ENCODE results near the gene LAMA2. TPM values are rescaled to one million over a fixed set of nuclear protein-coding genes. Genes with fewer than 3 reads are reported as not detected.

LAMA2 gene
- total RNA-seq, 4 donors from 2014 or later = 23.4 to 80.8 (median 28.2) TPM

DNA sequence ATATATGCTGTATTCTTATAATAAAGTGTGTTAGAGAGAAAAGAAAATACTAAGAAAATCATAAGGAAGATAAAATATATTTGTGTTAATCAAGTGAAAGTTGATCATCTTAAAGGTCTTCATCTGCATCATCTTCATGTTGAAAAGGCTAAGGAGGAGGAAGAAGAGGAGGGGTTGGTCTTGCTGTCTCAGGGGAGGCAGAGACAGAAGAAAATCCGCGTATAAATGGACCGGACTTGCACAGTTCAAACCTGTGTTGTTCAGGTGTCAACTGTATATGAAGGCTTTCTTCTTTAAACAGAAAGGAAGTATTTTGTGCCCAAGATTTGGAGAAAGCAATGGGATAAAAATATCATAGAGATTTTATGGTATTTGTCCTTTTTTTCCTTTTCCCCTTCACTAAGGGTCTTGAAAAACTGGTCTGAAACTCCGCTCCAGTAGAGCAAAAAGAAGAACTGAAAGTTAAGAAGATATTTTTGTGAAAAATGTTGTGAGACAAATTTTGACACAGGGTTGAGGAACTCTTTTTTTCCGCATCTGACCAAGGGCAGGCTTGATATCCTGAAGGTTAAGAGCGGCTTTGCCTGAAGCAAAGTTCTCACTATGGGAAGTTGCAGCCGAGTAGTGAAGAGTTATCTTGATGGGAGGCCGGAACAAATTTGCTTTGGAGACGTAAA, 350.7 kb downstream of the LAMA2 start:
- TF ChIP-seq POLR2A (IDR thresholded peaks at IDR 0.05) (no peak), CTCF (IDR thresholded peaks at IDR 0.05) (no peak)
- WGBS, 2 donors = 93 to 94% methylated on average over 9 of the region's 9 CpGs
- intact Hi-C loops (cut with DNase I; ENCODE audit: low total_unique reads) = no loop called here
- no peak for DNase-seq (ENCODE audit: low spot score in 2 of 2)
- no peak overlapping the region for H3K4me3 ChIP-seq (ENCODE audit: low read depth, poor library complexity, severe bottlenecking)

DNA sequence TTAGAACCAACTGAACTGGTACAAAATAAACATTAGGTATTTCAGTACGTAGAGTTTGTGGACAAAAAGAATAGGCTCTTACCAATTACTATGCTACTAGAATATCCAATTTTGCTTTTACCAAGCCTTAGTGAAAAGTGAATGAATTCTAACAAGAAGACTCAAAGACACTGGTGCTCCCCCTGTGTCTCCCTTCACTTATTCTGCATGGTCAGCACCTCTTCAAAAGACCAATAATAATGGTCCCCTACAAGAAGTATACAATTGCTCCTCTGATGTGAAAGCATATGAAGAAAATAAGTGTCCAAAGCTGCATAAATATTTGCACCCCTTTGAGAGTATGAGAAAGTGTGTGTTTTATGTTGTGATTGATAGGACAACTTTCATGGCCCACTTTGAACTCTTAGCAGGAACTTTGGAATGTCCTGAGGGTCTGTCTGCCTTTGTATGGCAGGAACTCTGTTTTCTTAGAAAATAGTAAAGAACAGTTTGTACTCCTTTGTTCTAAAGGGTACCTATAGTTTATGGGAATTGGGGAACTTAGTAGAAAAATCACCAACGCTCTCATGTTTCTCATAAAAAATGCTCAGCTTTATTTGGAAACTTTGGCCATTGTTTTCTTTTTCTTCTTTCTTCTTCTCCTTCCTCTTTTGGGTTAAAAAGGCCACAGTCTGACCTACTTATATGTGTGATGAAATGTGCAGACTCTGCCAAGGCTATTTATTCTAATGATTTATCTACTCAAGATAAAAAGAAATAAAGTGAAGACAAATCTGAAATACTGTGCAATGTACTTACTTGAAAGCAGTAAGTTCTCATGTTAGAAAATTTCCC, 352.4 kb downstream of the LAMA2 start:
- WGBS, 2 donors = 59 to 63% methylated on average over 2 of the region's 2 CpGs
- no peak overlapping the region for H3K4me3 ChIP-seq (ENCODE audit: low read depth, poor library complexity, severe bottlenecking)
- DNase-seq (ENCODE audit: low spot score in 2 of 2) = no peak
- TF ChIP-seq POLR2A (IDR thresholded peaks at IDR 0.05) (no peak), CTCF (IDR thresholded peaks at IDR 0.05) (no peak)
- intact Hi-C loops (cut with DNase I; ENCODE audit: low total_unique reads) = no loop called here

DNA sequence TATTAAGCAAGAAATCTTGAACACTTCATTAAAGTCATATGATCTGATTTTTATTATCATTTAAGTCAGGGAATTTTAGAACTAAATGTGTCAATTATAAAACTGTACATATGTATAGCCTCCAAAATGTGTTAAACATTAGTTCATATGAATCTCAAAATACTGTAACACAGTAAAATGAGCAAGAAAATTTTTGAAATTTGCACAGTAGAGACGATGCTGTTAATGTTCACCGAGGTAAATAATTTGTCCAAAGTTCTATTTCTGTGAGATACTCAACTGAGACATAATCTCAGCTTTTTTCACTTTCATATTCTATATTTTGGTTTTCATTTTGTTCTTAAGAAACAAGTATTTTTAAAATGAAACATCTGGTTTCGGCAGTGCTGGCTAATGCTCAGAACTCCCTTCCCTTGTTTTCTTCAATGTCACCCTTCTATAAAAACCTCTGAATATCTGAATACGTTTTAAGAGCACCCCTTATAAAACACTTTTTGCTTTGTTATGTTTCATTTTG, 353.1 kb downstream of the LAMA2 start:
- intact Hi-C loops (cut with DNase I; ENCODE audit: low total_unique reads) = no loop called here
- WGBS, 2 donors = 53 to 59% methylated on average over 4 of the region's 4 CpGs
- DNase-seq (ENCODE audit: low spot score in 2 of 2) = no peak
- TF ChIP-seq CTCF (IDR thresholded peaks at IDR 0.05) (no peak), POLR2A (IDR thresholded peaks at IDR 0.05) (no peak)
- no peak overlapping the region for H3K4me3 ChIP-seq (ENCODE audit: low read depth, poor library complexity, severe bottlenecking)

- H3K4me3 ChIP-seq (ENCODE audit: low read depth, poor library complexity, severe bottlenecking) = no peak overlapping the region
- no peak for TF ChIP-seq CTCF (IDR thresholded peaks at IDR 0.05)
- TF ChIP-seq POLR2A (IDR thresholded peaks at IDR 0.05) = no peak
- WGBS, 2 donors = 74 to 78% methylated on average over 1 of the region's 1 CpG
- no peak for DNase-seq (ENCODE audit: low spot score in 2 of 2)
- intact Hi-C loops (cut with DNase I; ENCODE audit: low total_unique reads) = no loop called here
Measured at GRCh38 chr6:129238991-129239390, 356.1 kb downstream of the LAMA2 start.

- DNase-seq (ENCODE audit: low spot score in 2 of 2) = no peak
- no peak overlapping the region for H3K4me3 ChIP-seq (ENCODE audit: low read depth, poor library complexity, severe bottlenecking)
Measured at GRCh38 chr6:129239825-129240491, 357.0 kb downstream of the LAMA2 start.

More at GRCh38 chr6:129239825-129240491, 357.0 kb downstream of the LAMA2 start:
- WGBS, 2 donors = 91 to 95% methylated on average over 10 of the region's 10 CpGs
- TF ChIP-seq POLR2A (IDR thresholded peaks at IDR 0.05) (no peak), CTCF (IDR thresholded peaks at IDR 0.05) (no peak)
- intact Hi-C loops (cut with DNase I; ENCODE audit: low total_unique reads) = no loop called here
